ENCODE data around the gene NOL6. TPM values are rescaled to one million over a fixed set of nuclear protein-coding genes. Genes with fewer than 3 reads are reported as not detected.
A peak's percentile ranks its signal among the peaks of the same experiment; 100 is the strongest.
"Not testable (repeated sequence)": the region's sequence is repeated elsewhere in the genome, so short reads cannot be mapped to it uniquely, and the experiment has no call there.

The NOL6 gene
- 10 to 100 TPM; 12.5 to 43.6 (median 21.4) TPM for total RNA-seq
- 10 to 100 TPM; 10.7 to 22.0 (median 12.5) TPM for polyA plus RNA-seq
- long read RNA-seq, donor 1 = 0 reads
- long read RNA-seq, donor 2, full-length matches to known transcripts = 1 of 1 reads
- long read RNA-seq, donor 2, partial matches to known transcripts = 0 of 1 reads
- long read RNA-seq, donor 2, other reads (novel, unspliced or antisense) = 0 of 1 reads
- long read RNA-seq, donor 3 = 0 reads
- long read RNA-seq, donor 4 = 0 reads
- long read RNA-seq, donor 5, partial matches to known transcripts = 0 of 1 reads
- long read RNA-seq, donor 5, other reads (novel, unspliced or antisense) = 0 of 1 reads
- long read RNA-seq, donor 6, partial matches to known transcripts = 21 of 22 reads
- long read RNA-seq, donor 6, other reads (novel, unspliced or antisense) = 0 of 22 reads
- long read RNA-seq, donor 7 = 0 reads
- long read RNA-seq, donor 8 = 0 reads
- long read RNA-seq, donor 9, partial matches to known transcripts = 0 of 1 reads
- long read RNA-seq, donor 9, other reads (novel, unspliced or antisense) = 0 of 1 reads
- long read RNA-seq, donor 10, full-length matches to known transcripts = 1 of 1 reads
- long read RNA-seq, donor 10, partial matches to known transcripts = 0 of 1 reads
- long read RNA-seq, donor 10, other reads (novel, unspliced or antisense) = 0 of 1 reads

- Histone ChIP-seq H3K36me3 (peaks cover 16 to 34% (median 33%) of the 10 kb centered on the region in 4 donors), H3K27ac (peak within 1 kb of the TSS; percentile 9 to 81 (median 71)), H3K4me1 (peaks cover 17 to 33% (median 24%) of the 10 kb centered on the region in 4 donors), H3K9me3 (no peaks in the 10 kb centered on the region), H3K4me3 (peak within 1 kb of the TSS; percentile 68 to 95 (median 82)), H3K27me3 (no peaks in the 10 kb centered on the region)
- intact Hi-C loops (cut with DNase I; ENCODE audit: low total_unique reads) = no loop called here
- WGBS, 5 donors = 0 to 1% (median 0%) methylated on average over 20 to 32 of the region's 32 CpGs
- peak; percentile 98 to 100 for DNase-seq
- TF ChIP-seq POLR2AphosphoS5 (IDR thresholded peaks at IDR 0.05) (peak; percentile 85 to 97 (median 88)), EP300 (IDR thresholded peaks at IDR 0.05) (no peak)
Observed at GRCh38 chr9:33473643-33474352, at the start of gene NOL6. Gene NOL6 (minus strand): TSS chr9:33473924. CDS start chr9:33473842, 82 bp downstream.

DNA sequence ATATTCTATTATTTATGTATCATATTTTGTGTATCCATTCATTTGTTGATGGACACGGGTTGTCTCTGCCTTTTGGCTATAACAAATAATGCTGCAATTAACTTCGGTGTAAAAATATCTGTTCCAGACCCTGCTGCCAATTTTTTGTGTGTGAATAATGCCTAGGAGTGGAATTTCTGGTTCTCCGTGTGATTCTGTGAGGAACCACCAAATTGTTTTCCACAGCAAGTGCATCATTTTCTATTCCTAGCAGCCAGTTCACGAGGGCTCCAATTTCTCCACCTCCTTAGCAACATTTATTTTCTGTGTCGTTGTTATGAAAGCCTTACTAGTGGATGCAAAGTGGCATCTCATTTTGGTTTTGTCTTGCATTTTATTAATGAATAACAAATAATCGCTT is 48.1 kb upstream of the NOL6 start:
- H3K36me3 ChIP-seq; intact Hi-C loops (cut with DNase I; ENCODE audit: low total_unique reads); DNase-seq; H3K4me3 ChIP-seq; H3K27ac ChIP-seq; H3K9me3 ChIP-seq: not testable (repeated sequence)
- Histone ChIP-seq H3K4me1 (peaks cover 15 to 18% (median 16%) of the 10 kb centered on the region in 4 donors), H3K27me3 (peaks cover 0 to 48% (median 31%) of the 10 kb centered on the region in 3 donors)
- 62 to 70% (median 66%) methylated on average over 6 of the region's 6 CpGs for WGBS, 5 donors

DNA sequence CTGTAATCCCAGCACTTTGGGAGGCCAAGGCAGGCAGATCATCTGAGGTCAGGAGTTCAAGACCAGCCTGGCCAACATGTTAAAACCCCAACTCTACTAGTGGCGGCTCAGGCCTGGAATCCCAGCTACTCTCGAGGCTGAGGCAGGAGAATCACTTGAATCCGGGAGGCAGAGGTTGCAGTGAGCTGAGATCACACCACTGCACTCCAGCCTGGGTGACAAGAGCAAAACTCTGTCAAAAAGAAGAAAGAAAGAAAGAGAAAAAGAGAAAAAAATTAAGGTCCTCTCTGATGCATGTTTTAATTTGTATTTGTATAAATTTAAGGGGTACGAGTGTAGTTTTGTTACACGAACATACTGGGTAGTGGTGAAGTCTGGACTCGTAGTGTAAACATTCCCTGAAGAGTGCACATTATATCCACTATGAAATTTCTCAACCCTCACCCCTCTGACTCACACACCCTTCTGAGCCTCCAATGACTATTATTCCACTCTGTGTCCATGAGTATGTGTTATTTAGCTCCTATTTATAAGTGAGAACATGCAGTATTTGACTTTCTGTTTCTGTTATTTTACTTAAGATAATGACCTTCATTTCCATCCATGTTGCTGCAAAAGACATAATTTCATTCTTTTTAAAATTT is 44.3 kb upstream of the NOL6 start:
- H3K4me3 ChIP-seq; H3K9me3 ChIP-seq; H3K27ac ChIP-seq; H3K36me3 ChIP-seq; DNase-seq; intact Hi-C loops (cut with DNase I; ENCODE audit: low total_unique reads); H3K4me1 ChIP-seq: not testable (repeated sequence)
- WGBS, 5 donors = 45 to 59% (median 53%) methylated on average over 6 of the region's 6 CpGs
- H3K27me3 ChIP-seq = peaks cover 0 to 12% (median 7%) of the 10 kb centered on the region in 3 donors

- H3K9me3 ChIP-seq = no peaks in the 10 kb centered on the region
- peak in 1 of 2 donors; percentile 46 for DNase-seq
- no peaks in the 10 kb centered on the region for H3K36me3 ChIP-seq
- H3K4me3 ChIP-seq = no peak overlapping the region
- H3K4me1 ChIP-seq = no peaks in the 10 kb centered on the region
- TF ChIP-seq, protein P1, sequence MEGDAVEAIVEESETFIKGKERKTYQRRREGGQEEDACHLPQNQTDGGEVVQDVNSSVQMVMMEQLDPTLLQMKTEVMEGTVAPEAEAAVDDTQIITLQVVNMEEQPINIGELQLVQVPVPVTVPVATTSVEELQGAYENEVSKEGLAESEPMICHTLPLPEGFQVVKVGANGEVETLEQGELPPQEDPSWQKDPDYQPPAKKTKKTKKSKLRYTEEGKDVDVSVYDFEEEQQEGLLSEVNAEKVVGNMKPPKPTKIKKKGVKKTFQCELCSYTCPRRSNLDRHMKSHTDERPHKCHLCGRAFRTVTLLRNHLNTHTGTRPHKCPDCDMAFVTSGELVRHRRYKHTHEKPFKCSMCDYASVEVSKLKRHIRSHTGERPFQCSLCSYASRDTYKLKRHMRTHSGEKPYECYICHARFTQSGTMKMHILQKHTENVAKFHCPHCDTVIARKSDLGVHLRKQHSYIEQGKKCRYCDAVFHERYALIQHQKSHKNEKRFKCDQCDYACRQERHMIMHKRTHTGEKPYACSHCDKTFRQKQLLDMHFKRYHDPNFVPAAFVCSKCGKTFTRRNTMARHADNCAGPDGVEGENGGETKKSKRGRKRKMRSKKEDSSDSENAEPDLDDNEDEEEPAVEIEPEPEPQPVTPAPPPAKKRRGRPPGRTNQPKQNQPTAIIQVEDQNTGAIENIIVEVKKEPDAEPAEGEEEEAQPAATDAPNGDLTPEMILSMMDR (IDR thresholded peaks at IDR 0.05) = peak in 4 of 7 experiments; percentile 2 to 65 (median 50)
- TF ChIP-seq EP300 (IDR thresholded peaks at IDR 0.05) = no peak
- WGBS, 5 donors = 73 to 90% (median 84%) methylated on average over 2 of the region's 2 CpGs
- peaks cover 0 to 9% (median 5%) of the 10 kb centered on the region in 3 donors for H3K27me3 ChIP-seq
- intact Hi-C loops (cut with DNase I; ENCODE audit: low total_unique reads) = no loop called here
- no peak overlapping the region for H3K27ac ChIP-seq
Observed at GRCh38 chr9:33517373-33517772, 43.6 kb upstream of the NOL6 start.

GRCh38 chr9:33516397-33516796 is 42.7 kb upstream of the NOL6 start:
- H3K4me3 ChIP-seq; intact Hi-C loops (cut with DNase I; ENCODE audit: low total_unique reads); H3K27ac ChIP-seq; H3K27me3 ChIP-seq; H3K9me3 ChIP-seq; H3K4me1 ChIP-seq; H3K36me3 ChIP-seq; DNase-seq: not testable (repeated sequence)
- 21 to 80% (median 58%) methylated on average over 1 of the region's 1 CpG for WGBS, 5 donors

DNA sequence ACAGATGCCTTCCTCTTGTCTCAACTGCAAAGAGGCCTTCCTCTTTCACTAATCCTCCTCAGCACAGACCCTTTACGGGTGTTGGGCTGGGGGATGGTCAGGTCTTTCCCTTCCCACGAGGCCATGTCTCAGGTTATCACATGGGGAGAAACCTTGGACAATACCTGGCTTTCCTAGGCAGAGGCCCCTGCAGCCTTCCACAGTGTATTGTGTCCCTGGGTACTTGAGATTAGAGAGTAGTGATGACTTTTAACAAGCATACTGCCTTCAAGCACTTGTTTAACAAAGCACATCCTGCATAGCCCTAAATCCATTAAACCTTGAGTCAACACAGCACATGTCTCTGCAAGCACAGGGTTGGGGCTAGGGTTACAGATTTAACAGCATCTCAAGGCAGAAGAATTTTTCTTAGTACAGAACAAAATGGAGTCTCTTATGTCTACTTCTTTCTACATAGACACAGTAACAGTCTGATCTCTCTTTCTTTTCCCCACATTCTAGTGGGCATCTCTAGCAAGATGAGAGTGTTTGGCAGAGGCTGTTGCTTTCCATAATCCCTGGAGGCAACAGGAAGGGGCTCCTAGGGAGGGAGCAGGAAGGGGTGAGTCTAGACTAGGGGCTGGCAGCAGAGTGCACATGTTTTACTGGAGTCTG is 41.7 kb upstream of the NOL6 start:
- H3K27ac ChIP-seq; H3K27me3 ChIP-seq; intact Hi-C loops (cut with DNase I; ENCODE audit: low total_unique reads); H3K36me3 ChIP-seq; H3K9me3 ChIP-seq; H3K4me3 ChIP-seq; DNase-seq; H3K4me1 ChIP-seq: not testable (repeated sequence)
- WGBS, 5 donors = 30 to 69% (median 50%) methylated on average over 2 of the region's 2 CpGs

GRCh38 chr9:33512535-33512934 is 38.8 kb upstream of the NOL6 start:
- H3K27me3 ChIP-seq; H3K4me3 ChIP-seq; H3K36me3 ChIP-seq; H3K9me3 ChIP-seq; DNase-seq; H3K27ac ChIP-seq; H3K4me1 ChIP-seq; intact Hi-C loops (cut with DNase I; ENCODE audit: low total_unique reads): not testable (repeated sequence)
- whole genome bisulfite sequencing, 5 donors = 88 to 93% (median 88%) methylated on average over 2 of the region's 2 CpGs

- Histone ChIP-seq H3K4me3 (peak overlapping the region; percentile 48 to 74 (median 58)), H3K27ac (peak overlapping the region; percentile 63 to 88 (median 84))
- H3K27me3 ChIP-seq; H3K36me3 ChIP-seq; H3K9me3 ChIP-seq; DNase-seq; intact Hi-C loops (cut with DNase I; ENCODE audit: low total_unique reads); H3K4me1 ChIP-seq: not testable (repeated sequence)
- 0 to 1% (median 1%) methylated on average over 6 to 8 of the region's 8 CpGs for WGBS, 5 donors
Observed at GRCh38 chr9:33511184-33511517, 37.4 kb upstream of the NOL6 start.

Data from stomach (tissue), 19 donors.